OCI-LY1 (cell line): Measurements from ENCODE around the gene CYP20A1.

ENCODE experiments used
- H2AFZ ChIP-seq: fragments of 200-600 bp; sonication (generic), shearing (Covaris generic); 2 replicates; pipeline ENCODE4 v1.6.0; 2014; ENCODE audit warnings: antibody characterized with exemption, mild to moderate bottlenecking, low read length
- H3F3A ChIP-seq: fragments of 200-600 bp; sonication (generic), shearing (Covaris generic); 2 replicates; pipeline ENCODE4 v1.6.0; 2014; ENCODE audit warnings: mild to moderate bottlenecking, antibody characterized with exemption, low read length, moderate library complexity; ENCODE audit not compliant: insufficient read depth
- H3K27ac ChIP-seq: fragments of 200-600 bp; sonication (generic); 2 replicates; pipeline ENCODE4 v1.5.1; 2014; ENCODE audit warnings: low read length, mixed run types, mild to moderate bottlenecking, low read depth; ENCODE audit not compliant: poor library complexity, severe bottlenecking
- H3K27me3 ChIP-seq: fragments of 200-600 bp; sonication (generic); 2 replicates; pipeline ENCODE4 v1.6.0; 2014; ENCODE audit warnings: antibody characterized with exemption, mild to moderate bottlenecking, low read length, moderate library complexity; ENCODE audit not compliant: insufficient read depth
- H3K36me3 ChIP-seq: fragments of 200-600 bp; sonication (generic); 2 replicates; pipeline ENCODE4 v1.6.1; 2014; ENCODE audit warnings: mild to moderate bottlenecking, antibody characterized with exemption, low read length, moderate library complexity, mixed read lengths; ENCODE audit not compliant: insufficient read depth
- H3K4me1 ChIP-seq: fragments of 200-600 bp; sonication (generic); 2 replicates; pipeline ENCODE4 v1.5.1; 2014; ENCODE audit warnings: mild to moderate bottlenecking, low read length, moderate library complexity; ENCODE audit not compliant: insufficient read depth, severe bottlenecking
- H3K4me2 ChIP-seq: fragments of 200-600 bp; sonication (generic), shearing (Covaris generic); 2 replicates; pipeline ENCODE4 v1.6.1; 2014; ENCODE audit warnings: low read length
- H3K4me3 ChIP-seq: fragments of 200-600 bp; sonication (generic); 2 replicates; pipeline ENCODE4 v1.5.1; 2014; ENCODE audit warnings: low read length, low read depth, mild to moderate bottlenecking, mixed read lengths; ENCODE audit not compliant: poor library complexity, severe bottlenecking
- H3K79me2 ChIP-seq: fragments of 200-600 bp; shearing (Covaris generic); 2 replicates; pipeline ENCODE4 v1.6.1; 2016; ENCODE audit warnings: mixed run types, low read length, mixed read lengths; ENCODE audit not compliant: insufficient read depth
- H3K9ac ChIP-seq: fragments of 200-600 bp; sonication (generic), shearing (Covaris generic); 2 replicates; pipeline ENCODE4 v1.6.1; 2014; ENCODE audit warnings: mild to moderate bottlenecking, low read length, mixed read lengths
- H3K9me2 ChIP-seq: fragments of 200-600 bp; sonication (generic), shearing (Covaris generic); 2 replicates; pipeline ENCODE4 v1.6.1; 2014; ENCODE audit warnings: low read depth, mild to moderate bottlenecking, low read length, mixed read lengths
- H3K9me3 ChIP-seq: fragments of 200-600 bp; shearing (Covaris generic); 2 replicates; pipeline ENCODE4 v1.6.1; 2014; ENCODE audit warnings: low read length, mixed read lengths
- H4K20me1 ChIP-seq: fragments of 200-600 bp; sonication (generic), shearing (Covaris generic); 2 replicates; pipeline ENCODE4 v1.6.0; 2016; ENCODE audit warnings: mild to moderate bottlenecking, low read length; ENCODE audit not compliant: insufficient read depth
- CTCF ChIP-seq: fragments of 200-600 bp; sonication (generic), shearing (Covaris generic); IDR thresholded peaks from 2 replicates; pipeline ENCODE4 v1.5.1; 2017; ENCODE audit warnings: mild to moderate bottlenecking, antibody characterized with exemption, low read length, moderate library complexity, mixed read lengths
- EZH2 ChIP-seq: fragments of 200-600 bp; sonication (generic), shearing (Covaris generic); IDR thresholded peaks from 2 replicates; pipeline ENCODE4 v1.8.0; 2017; ENCODE audit warnings: borderline replicate concordance, mixed run types, mild to moderate bottlenecking, antibody characterized with exemption, low read length, moderate library complexity, mixed read lengths

Gene CYP20A1

GRCh38 chr2:203195331-203196036 is 43.3 kb upstream of the CYP20A1 start:
- Histone ChIP-seq H3K27ac (no peak overlapping the region), H3K4me1 (no peaks in the 10 kb centered on the region), H3F3A (no peaks in the 10 kb centered on the region), H3K4me2 (no peak overlapping the region), H4K20me1 (no peaks in the 10 kb centered on the region), H3K9ac (no peak overlapping the region), H3K9me3 (no peaks in the 10 kb centered on the region), H2AFZ (no peak overlapping the region), H3K4me3 (no peak overlapping the region), H3K9me2 (no peaks in the 10 kb centered on the region), H3K27me3 (no peaks in the 10 kb centered on the region), H3K79me2 (no peaks in the 10 kb centered on the region), H3K36me3 (0 out of 2 replicates have a peak, but pooled peaks cover 1% of the 10 kb centered on the region)
- TF ChIP-seq EZH2 (no peak), CTCF (no peak)

- Histone ChIP-seq H3K27me3 (no peaks in the 10 kb centered on the region), H3K9me3 (no peaks in the 10 kb centered on the region), H3K4me1 (no peaks in the 10 kb centered on the region), H2AFZ (no peak overlapping the region), H3K36me3 (no peaks in the 10 kb centered on the region), H3F3A (no peaks in the 10 kb centered on the region), H3K27ac (no peak overlapping the region), H4K20me1 (no peaks in the 10 kb centered on the region), H3K9ac (no peak overlapping the region), H3K9me2 (no peaks in the 10 kb centered on the region), H3K4me3 (no peak overlapping the region), H3K4me2 (no peak overlapping the region), H3K79me2 (no peaks in the 10 kb centered on the region)
- TF ChIP-seq CTCF (no peak), EZH2 (no peak)
Measured at GRCh38 chr2:203200866-203201265, 38.0 kb upstream of the CYP20A1 start.

GRCh38 chr2:203201426-203201825 is 37.4 kb upstream of the CYP20A1 start:
- Histone ChIP-seq H2AFZ (no peak overlapping the region), H3K4me1 (no peaks in the 10 kb centered on the region), H4K20me1 (no peaks in the 10 kb centered on the region), H3K27ac (no peak overlapping the region), H3K36me3 (no peaks in the 10 kb centered on the region), H3F3A (no peaks in the 10 kb centered on the region), H3K4me3 (no peak overlapping the region), H3K9me3 (no peaks in the 10 kb centered on the region), H3K79me2 (no peaks in the 10 kb centered on the region), H3K9ac (no peak overlapping the region), H3K9me2 (no peaks in the 10 kb centered on the region), H3K4me2 (no peak overlapping the region), H3K27me3 (no peaks in the 10 kb centered on the region)
- TF ChIP-seq CTCF (no peak), EZH2 (no peak)
